Stimulated activated CD8-positive, alpha-beta memory T cell treated with anti-CD3 and anti-CD28 coated beads, Interleukin-2, amount 100 ng/mL, for 1 hour (primary cell): ENCODE measurements around the gene TRIM7.
"Not testable (repeated sequence)": the region's sequence is repeated elsewhere in the genome, so short reads cannot be mapped to it uniquely, and the experiment has no call there.

Experiments used
- DNase-seq, 2 donors: peaks; one replicate each; pipeline ENCODE4 v3.0.0-alpha.2; 2020; ENCODE audit warnings: low read depth in 2 of 2

TRIM7 gene

GRCh38 chr5:181212934-181213333 is 7.9 kb upstream of the TRIM7 start:
- DNase-seq = no peak

GRCh38 chr5:181212080-181212479 is 7.1 kb upstream of the TRIM7 start:
- no peak for DNase-seq

GRCh38 chr5:181211208-181211607 is 6.2 kb upstream of the TRIM7 start:
- no peak for DNase-seq

- DNase-seq = not testable (repeated sequence)
Measured at GRCh38 chr5:181210698-181211097, 5.7 kb upstream of the TRIM7 start.

- not testable (repeated sequence) for DNase-seq
Measured at GRCh38 chr5:181210148-181210547, 5.2 kb upstream of the TRIM7 start.

- not testable (repeated sequence) for DNase-seq
Measured at GRCh38 chr5:181209006-181209405, 4.0 kb upstream of the TRIM7 start.

GRCh38 chr5:181207960-181208253 is 2.9 kb upstream of the TRIM7 start:
- no peak for DNase-seq

- no peak for DNase-seq
Measured at GRCh38 chr5:181207214-181207959, 2.4 kb upstream of the TRIM7 start.

- DNase-seq = no peak
Measured at GRCh38 chr5:181205761-181206649, 1.0 kb upstream of the TRIM7 start.

- no peak for DNase-seq
Measured at GRCh38 chr5:181204113-181204825, 727 bp downstream of the TRIM7 start.

GRCh38 chr5:181203777-181204112 is 1.3 kb downstream of the TRIM7 start:
- DNase-seq = no peak

- DNase-seq = no peak
Measured at GRCh38 chr5:181203093-181203711, 1.8 kb downstream of the TRIM7 start.

- no peak for DNase-seq
Measured at GRCh38 chr5:181200816-181201215, 4.2 kb downstream of the TRIM7 start.

GRCh38 chr5:181199881-181200638 is 4.9 kb downstream of the TRIM7 start:
- no peak for DNase-seq

- DNase-seq = no peak
Measured at GRCh38 chr5:181198905-181199519, 6.0 kb downstream of the TRIM7 start.

- no peak for DNase-seq
Measured at GRCh38 chr5:181198106-181198685, 6.8 kb downstream of the TRIM7 start.

GRCh38 chr5:181197326-181197951 is 7.6 kb downstream of the TRIM7 start:
- no peak for DNase-seq

GRCh38 chr5:181195249-181195761 is 9.7 kb downstream of the TRIM7 start:
- DNase-seq = no peak

- no peak for DNase-seq
Measured at GRCh38 chr5:181194489-181195248, 10.3 kb downstream of the TRIM7 start.
